Naive thymus-derived CD8-positive, alpha-beta T cell (primary cell): ENCODE results near the gene TENT4A. TPM values are rescaled to one million over a fixed set of nuclear protein-coding genes. Genes with fewer than 3 reads are reported as not detected.
A peak's percentile ranks its signal among the peaks of the same experiment; 100 is the strongest.

Experiments
- ATAC-seq, 2 donors: fragments of 150-1000 bp; cut with Tn5 transposase in 1 of 2; sonication (Bioruptor Pico), chemical (Tn5 transposase) in 1 of 2; 1 replicate in 1 of 2; 2 replicates in 1 of 2; pipeline ENCODE4 v1.10.0; 2021; ENCODE audit warnings: mild to moderate bottlenecking in 2 of 2, moderate library complexity in 2 of 2
- POLR2A ChIA-PET: fragments of 350-600 bp; sonication (Branson Sonifier 250); formaldehyde crosslinking; loops from one replicate; lab custom pipeline; 2021; ENCODE audit warnings: antibody characterized with exemption; lab: Charles Lee
- DNase-seq, 10 donors: peaks; one replicate each; pipeline versions ENCODE4 v3.0.0 to v3.0.0-alpha.2; 2020 to 2022
- H3K27ac Mint-ChIP-seq, 10 donors: one replicate each; pipeline ENCODE4 v1.8.0; 2020 to 2022; ENCODE audit warnings: mild to moderate bottlenecking in 10 of 10, mixed read lengths in 10 of 10, moderate library complexity in 4 of 10, inconsistent platforms in 1 of 10
- H3K27me3 Mint-ChIP-seq, 5 donors: one replicate each; pipeline ENCODE4 v1.8.0; 2021 to 2022; ENCODE audit warnings: mixed read lengths in 5 of 5
- H3K36me3 Mint-ChIP-seq, 3 donors: one replicate each; pipeline ENCODE4 v1.8.0; 2020 to 2022; ENCODE audit warnings: mixed read lengths in 3 of 3, mild to moderate bottlenecking in 2 of 3, inconsistent platforms in 1 of 3
- H3K4me1 Mint-ChIP-seq, 4 donors: one replicate each; pipeline ENCODE4 v1.8.0; 2021 to 2022; ENCODE audit warnings: mixed read lengths in 4 of 4
- H3K4me3 Mint-ChIP-seq, 10 donors: one replicate each; pipeline ENCODE4 v1.8.0; 2020 to 2022; ENCODE audit warnings: mild to moderate bottlenecking in 10 of 10, mixed read lengths in 10 of 10, moderate library complexity in 6 of 10, inconsistent platforms in 1 of 10
- H3K9me3 Mint-ChIP-seq, 9 donors: one replicate each; pipeline ENCODE4 v1.8.0; 2020 to 2022; ENCODE audit warnings: mixed read lengths in 9 of 9, mild to moderate bottlenecking in 3 of 9, inconsistent platforms in 1 of 9, moderate library complexity in 1 of 9
- polyA plus RNA-seq, 3 donors: library from polyadenylated mRNA; unstranded; fragments of 300-500 nt; fragmentation: Illumina TruSeq; gene quantifications; one replicate each; pipeline ENCODE4 v1.2.3, GENCODE V29; 2021
- total RNA-seq, 8 experiments: library from RNA in 2 of 8; stranded (reverse) in 2 of 8; gene quantifications; one replicate each; pipeline ENCODE4 v1.2.3 and lab custom pipeline; 2021 to 2026

Gene TENT4A
- total and polyA plus RNA-seq, 5 experiments from 2014 or later = 0.72 to 53.7 (median 1.2) TPM

GRCh38 chr5:6712577-6713273 lies 507 bp upstream of the TENT4A start:
- Mint-ChIP-seq H3K4me1 (peaks cover 21 to 37% (median 34%) of the 10 kb centered on the region in 4 donors), H3K4me3 (peak overlapping the region; percentile 83 to 92 (median 89)), H3K36me3 (no peaks in the 10 kb centered on the region), H3K9me3 (no peaks in the 10 kb centered on the region), H3K27ac (peak overlapping the region; percentile 72 to 97 (median 94)), H3K27me3 (no peaks in the 10 kb centered on the region)
- POLR2A ChIA-PET = interaction anchor here (1.0 to 2.8 kb wide), 4 partner anchors 17 to 1291 kb away, joined by 4 to 18 read pairs (median 7); partner anchors contain the start of genes ICE1, MED10, NSUN2 and SRD5A1
- ATAC-seq = peak; percentile 70 to 78
- peak in 9 of 10 donors; percentile 95 to 99 (median 97) for DNase-seq

GRCh38 chr5:6714226-6715041 lies 1.2 kb downstream of the TENT4A start:
- peak in 7 of 10 donors; percentile 30 to 67 (median 32) for DNase-seq

DNA sequence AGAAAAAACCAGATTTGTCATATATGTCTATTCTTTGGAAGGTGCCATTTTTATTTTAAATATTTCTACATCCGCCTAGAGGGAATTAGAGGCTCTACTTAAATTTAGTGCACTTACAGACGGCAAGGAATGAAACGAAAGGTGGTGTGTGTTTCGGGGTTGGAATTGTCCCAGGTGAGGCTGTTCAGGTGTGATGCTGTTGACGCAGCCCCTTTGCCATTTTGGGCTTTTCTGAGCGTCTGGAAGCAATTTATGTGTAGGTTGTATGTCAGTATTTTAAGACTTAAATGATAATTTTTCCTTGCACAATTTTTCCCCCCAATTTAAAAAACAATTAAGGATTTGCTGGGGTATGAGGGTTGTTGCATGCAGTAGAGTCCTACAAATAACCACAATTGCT lies 2.0 kb downstream of the TENT4A start:
- no peaks in the 10 kb centered on the region for H3K9me3 Mint-ChIP-seq
- H3K36me3 Mint-ChIP-seq = peaks cover 0 to 16% (median 10%) of the 10 kb centered on the region in 3 donors
- no peak for DNase-seq
- peak overlapping the region; percentile 72 to 97 (median 92) for H3K27ac Mint-ChIP-seq
- no peak for ATAC-seq
- POLR2A ChIA-PET = interaction anchor here (1.2 to 1.8 kb wide), 3 partner anchors 14 to 97 kb away, joined by 3 to 12 read pairs (median 5); partner anchors contain the start of genes NSUN2 and SRD5A1
- H3K4me1 Mint-ChIP-seq = peaks cover 35 to 63% (median 58%) of the 10 kb centered on the region in 4 donors
- peak overlapping the region; percentile 82 to 93 (median 90) for H3K4me3 Mint-ChIP-seq
- no peaks in the 10 kb centered on the region for H3K27me3 Mint-ChIP-seq

More at GRCh38 chr5:6714226-6715041, 1.2 kb downstream of the TENT4A start:
- peak in 1 of 2 donors; percentile 5 for ATAC-seq
- Mint-ChIP-seq H3K4me1 (peaks cover 31 to 54% (median 50%) of the 10 kb centered on the region in 4 donors), H3K36me3 (peaks cover 0 to 14% (median 10%) of the 10 kb centered on the region in 3 donors), H3K27ac (peak overlapping the region; percentile 72 to 97 (median 91)), H3K4me3 (peak overlapping the region; percentile 82 to 93 (median 90)), H3K27me3 (no peaks in the 10 kb centered on the region), H3K9me3 (no peaks in the 10 kb centered on the region)
- POLR2A ChIA-PET = no interaction called here

- peak; percentile 20 to 26 for ATAC-seq
- DNase-seq = peak in 8 of 10 donors; percentile 7 to 69 (median 36)
- peak overlapping the region; percentile 72 to 97 (median 92) for H3K27ac Mint-ChIP-seq
- no peaks in the 10 kb centered on the region for H3K9me3 Mint-ChIP-seq
- peaks cover 37 to 69% (median 63%) of the 10 kb centered on the region in 4 donors for H3K4me1 Mint-ChIP-seq
- H3K36me3 Mint-ChIP-seq = peaks cover 0 to 16% (median 10%) of the 10 kb centered on the region in 3 donors
- H3K4me3 Mint-ChIP-seq = peak overlapping the region; percentile 82 to 93 (median 90)
- POLR2A ChIA-PET = interaction anchor here (0.6 to 1.8 kb wide), 5 partner anchors 10 to 339 kb away, joined by 3 to 12 read pairs (median 3); partner anchors contain the start of genes NSUN2 and SRD5A1
- H3K27me3 Mint-ChIP-seq = no peaks in the 10 kb centered on the region
These were observed 2.8 kb downstream of the TENT4A start for GRCh38 chr5:6715758-6716628.

- Mint-ChIP-seq H3K4me3 (peak overlapping the region; percentile 82 to 93 (median 90)), H3K9me3 (no peaks in the 10 kb centered on the region), H3K27ac (peak overlapping the region; percentile 72 to 97 (median 92)), H3K4me1 (peaks cover 41 to 75% (median 69%) of the 10 kb centered on the region in 4 donors), H3K27me3 (no peaks in the 10 kb centered on the region), H3K36me3 (peaks cover 0 to 16% (median 10%) of the 10 kb centered on the region in 3 donors)
- ATAC-seq (no peak), DNase-seq (no peak)
- POLR2A ChIA-PET = interaction anchor here (0.6 to 1.8 kb wide), 6 partner anchors 9 to 340 kb away, joined by 3 to 12 read pairs (median 3); partner anchors contain the start of genes NSUN2 and SRD5A1
These were observed 3.5 kb downstream of the TENT4A start for GRCh38 chr5:6716629-6717149.

- POLR2A ChIA-PET = interaction anchor here (1.1 kb wide), 1 partner anchor 9 kb away, joined by 3 read pairs; no protein-coding TSS in a partner anchor
- ATAC-seq (no peak), DNase-seq (no peak)
- Mint-ChIP-seq H3K27ac (peak overlapping the region in 6 of 10 donors; percentile 25 to 86 (median 62)), H3K9me3 (no peaks in the 10 kb centered on the region), H3K27me3 (no peaks in the 10 kb centered on the region), H3K36me3 (peaks cover 0 to 18% (median 10%) of the 10 kb centered on the region in 3 donors), H3K4me3 (peak overlapping the region in 9 of 10 donors; percentile 28 to 93 (median 50)), H3K4me1 (peaks cover 39 to 75% (median 72%) of the 10 kb centered on the region in 4 donors)
These were observed 4.0 kb downstream of the TENT4A start for GRCh38 chr5:6717247-6717646.

GRCh38 chr5:6717687-6718086 lies 4.5 kb downstream of the TENT4A start:
- Mint-ChIP-seq H3K9me3 (no peaks in the 10 kb centered on the region), H3K4me3 (peak overlapping the region in 9 of 10 donors; percentile 0 to 87 (median 49)), H3K36me3 (peaks cover 0 to 18% (median 10%) of the 10 kb centered on the region in 3 donors), H3K27me3 (no peaks in the 10 kb centered on the region), H3K27ac (peak overlapping the region in 7 of 10 donors; percentile 46 to 86 (median 71)), H3K4me1 (peaks cover 42 to 78% (median 75%) of the 10 kb centered on the region in 4 donors)
- DNase-seq = no peak
- ATAC-seq = no peak
- POLR2A ChIA-PET = interaction anchor here (1.0 to 1.1 kb wide), 2 partner anchors 9 to 85 kb away, joined by 3 read pairs; no protein-coding TSS in a partner anchor

DNA sequence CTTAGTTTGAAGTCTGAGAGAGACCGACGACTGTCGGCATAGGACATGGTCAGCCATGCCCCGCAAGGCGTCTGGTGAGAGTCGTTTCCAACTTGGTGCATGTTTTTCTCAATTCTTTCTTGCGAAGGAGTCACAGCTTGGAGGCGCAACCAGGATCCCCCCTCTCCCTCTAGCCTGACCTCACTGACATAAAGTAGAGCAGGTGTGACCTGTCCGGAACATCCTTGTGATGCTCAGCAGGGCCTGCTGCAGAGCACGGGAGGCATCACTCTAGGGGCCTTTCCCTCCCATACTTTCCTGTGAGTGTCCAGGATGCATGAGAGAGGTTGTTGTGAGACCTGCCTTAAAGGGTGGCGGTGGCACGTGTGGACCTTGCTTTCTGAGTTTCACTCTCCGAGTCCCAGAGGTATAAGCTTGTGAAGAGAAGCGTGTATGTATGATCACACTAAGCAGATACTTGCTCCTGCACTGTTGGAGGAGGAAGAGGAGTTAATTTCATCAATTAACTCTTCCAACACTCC lies 5.0 kb downstream of the TENT4A start:
- POLR2A ChIA-PET = interaction anchor here (0.6 to 1.0 kb wide), 2 partner anchors 38 to 86 kb away, joined by 3 read pairs; no protein-coding TSS in a partner anchor
- no peak for ATAC-seq

DNA sequence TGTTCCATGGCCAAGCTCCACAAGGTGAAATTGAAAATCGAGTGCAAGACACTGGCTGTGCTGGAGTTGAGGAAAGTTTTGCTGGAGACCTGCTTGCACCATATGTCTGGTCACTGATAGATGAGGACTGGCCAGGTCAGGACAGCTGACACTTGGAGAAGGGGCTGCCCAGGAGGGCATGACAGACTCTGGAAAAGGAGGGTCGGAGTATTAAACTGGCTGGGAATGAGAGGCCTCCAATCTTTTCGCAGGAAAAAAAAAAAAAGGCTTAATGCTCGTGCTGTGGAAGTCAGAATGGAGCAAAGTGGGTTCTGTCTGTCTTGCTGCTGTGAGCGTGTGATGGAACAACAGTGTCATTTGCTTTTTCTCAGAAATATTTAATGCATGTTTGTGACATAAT lies 5.5 kb downstream of the TENT4A start:
- H3K36me3 Mint-ChIP-seq = peaks cover 0 to 23% (median 10%) of the 10 kb centered on the region in 3 donors
- H3K4me3 Mint-ChIP-seq = peak overlapping the region in 5 of 10 donors; percentile 15 to 87 (median 41)
- DNase-seq = no peak
- H3K27me3 Mint-ChIP-seq = no peaks in the 10 kb centered on the region
- ATAC-seq = no peak
- peaks cover 46 to 88% (median 84%) of the 10 kb centered on the region in 4 donors for H3K4me1 Mint-ChIP-seq
- peak overlapping the region in 6 of 10 donors; percentile 13 to 88 (median 54) for H3K27ac Mint-ChIP-seq
- POLR2A ChIA-PET = interaction anchor here (0.6 to 1.0 kb wide), 2 partner anchors 38 to 86 kb away, joined by 3 read pairs; no protein-coding TSS in a partner anchor
- no peaks in the 10 kb centered on the region for H3K9me3 Mint-ChIP-seq

More for the DNA sequence above, 5.0 kb downstream of the TENT4A start:
- no peak for DNase-seq
- Mint-ChIP-seq H3K27ac (peak overlapping the region in 8 of 10 donors; percentile 13 to 86 (median 62)), H3K36me3 (peaks cover 0 to 18% (median 10%) of the 10 kb centered on the region in 3 donors), H3K27me3 (no peaks in the 10 kb centered on the region), H3K9me3 (no peaks in the 10 kb centered on the region), H3K4me1 (peaks cover 42 to 83% (median 80%) of the 10 kb centered on the region in 4 donors), H3K4me3 (peak overlapping the region; percentile 4 to 87 (median 50))

DNA sequence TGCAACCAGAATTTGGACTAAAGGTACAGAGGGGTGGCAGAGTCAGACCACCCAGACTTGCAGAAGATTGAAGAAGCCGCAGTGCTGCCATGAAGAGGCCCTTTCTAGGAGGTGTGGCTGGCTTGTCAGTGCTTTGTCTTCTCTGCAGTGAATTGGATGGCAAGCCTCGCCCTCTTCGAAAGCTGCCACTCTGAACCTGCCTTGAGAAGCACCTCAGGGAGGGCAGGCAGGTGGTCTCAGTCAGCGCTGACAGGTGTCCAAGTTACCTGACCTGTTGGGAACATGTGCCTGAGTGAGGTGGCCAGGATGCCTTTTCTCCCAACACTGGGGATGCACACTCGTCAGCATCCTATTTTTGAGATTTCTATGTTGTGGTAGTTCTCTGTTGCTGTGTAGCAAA lies 6.2 kb downstream of the TENT4A start:
- Mint-ChIP-seq H3K27me3 (no peaks in the 10 kb centered on the region), H3K4me1 (peaks cover 52 to 95% (median 91%) of the 10 kb centered on the region in 4 donors), H3K9me3 (no peaks in the 10 kb centered on the region), H3K36me3 (peaks cover 0 to 29% (median 10%) of the 10 kb centered on the region in 3 donors), H3K4me3 (peak overlapping the region in 8 of 10 donors; percentile 24 to 76 (median 38)), H3K27ac (peak overlapping the region in 8 of 10 donors; percentile 9 to 86 (median 56))
- POLR2A ChIA-PET = no interaction called here
- DNase-seq (no peak), ATAC-seq (no peak)
